GM12864 (cell line): ENCODE results near the gene EXOSC3.
"Not testable (repeated sequence)": the region's sequence is repeated elsewhere in the genome, so short reads cannot be mapped to it uniquely, and the experiment has no call there.

ENCODE experiments used
- DNase-seq: peaks from one replicate; pipeline ENCODE4 v3.0.0-alpha.2; 2011; ENCODE audit warnings: low read depth
- H3K4me3 ChIP-seq: 2 replicates; pipeline ENCODE4 v1.5.1; 2011; ENCODE audit warnings: mild to moderate bottlenecking, low read depth, low read length, control low read depth
- TF ChIP-seq, protein P1 (sequence below): IDR thresholded peaks from 2 replicates; pipeline ENCODE4 v1.5.1; 2011; ENCODE audit warnings: low read depth, mild to moderate bottlenecking, moderate library complexity, low read length, control low read depth, inconsistent platforms; ENCODE audit errors: missing control alignments

The EXOSC3 gene

GRCh38 chr9:37775216-37775919 lies 9.5 kb downstream of the EXOSC3 start:
- TF ChIP-seq, protein P1, sequence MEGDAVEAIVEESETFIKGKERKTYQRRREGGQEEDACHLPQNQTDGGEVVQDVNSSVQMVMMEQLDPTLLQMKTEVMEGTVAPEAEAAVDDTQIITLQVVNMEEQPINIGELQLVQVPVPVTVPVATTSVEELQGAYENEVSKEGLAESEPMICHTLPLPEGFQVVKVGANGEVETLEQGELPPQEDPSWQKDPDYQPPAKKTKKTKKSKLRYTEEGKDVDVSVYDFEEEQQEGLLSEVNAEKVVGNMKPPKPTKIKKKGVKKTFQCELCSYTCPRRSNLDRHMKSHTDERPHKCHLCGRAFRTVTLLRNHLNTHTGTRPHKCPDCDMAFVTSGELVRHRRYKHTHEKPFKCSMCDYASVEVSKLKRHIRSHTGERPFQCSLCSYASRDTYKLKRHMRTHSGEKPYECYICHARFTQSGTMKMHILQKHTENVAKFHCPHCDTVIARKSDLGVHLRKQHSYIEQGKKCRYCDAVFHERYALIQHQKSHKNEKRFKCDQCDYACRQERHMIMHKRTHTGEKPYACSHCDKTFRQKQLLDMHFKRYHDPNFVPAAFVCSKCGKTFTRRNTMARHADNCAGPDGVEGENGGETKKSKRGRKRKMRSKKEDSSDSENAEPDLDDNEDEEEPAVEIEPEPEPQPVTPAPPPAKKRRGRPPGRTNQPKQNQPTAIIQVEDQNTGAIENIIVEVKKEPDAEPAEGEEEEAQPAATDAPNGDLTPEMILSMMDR, result no peak
- H3K4me3 ChIP-seq, result no peak overlapping the region
- no peak for DNase-seq

DNA sequence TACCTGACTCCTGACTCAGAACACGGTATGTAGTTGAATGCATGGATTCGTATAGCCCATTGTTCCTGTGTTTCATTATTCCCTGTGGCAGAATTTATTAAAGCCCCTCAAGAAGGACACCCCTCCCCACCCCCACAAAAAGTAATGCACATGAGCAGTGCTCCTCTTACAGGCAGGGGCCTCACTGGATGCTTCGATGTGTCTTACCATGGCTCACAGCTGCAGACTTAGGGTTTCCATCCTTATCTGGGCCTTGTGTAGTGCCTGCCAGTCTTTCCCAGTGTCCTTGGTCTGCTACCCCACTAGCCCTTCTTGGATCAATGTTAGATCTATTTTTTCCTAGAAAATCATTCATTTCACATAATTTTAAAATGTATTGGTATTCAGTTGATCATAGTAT lies 14.9 kb downstream of the EXOSC3 start:
- H3K4me3 ChIP-seq, result no peak overlapping the region
- TF ChIP-seq, protein P1, result no peak

GRCh38 chr9:37769306-37769705 lies 15.6 kb downstream of the EXOSC3 start:
- no peak for DNase-seq
- TF ChIP-seq, protein P1, result no peak
- no peak overlapping the region for H3K4me3 ChIP-seq

More for the DNA sequence above, 14.9 kb downstream of the EXOSC3 start:
- no peak for DNase-seq

DNA sequence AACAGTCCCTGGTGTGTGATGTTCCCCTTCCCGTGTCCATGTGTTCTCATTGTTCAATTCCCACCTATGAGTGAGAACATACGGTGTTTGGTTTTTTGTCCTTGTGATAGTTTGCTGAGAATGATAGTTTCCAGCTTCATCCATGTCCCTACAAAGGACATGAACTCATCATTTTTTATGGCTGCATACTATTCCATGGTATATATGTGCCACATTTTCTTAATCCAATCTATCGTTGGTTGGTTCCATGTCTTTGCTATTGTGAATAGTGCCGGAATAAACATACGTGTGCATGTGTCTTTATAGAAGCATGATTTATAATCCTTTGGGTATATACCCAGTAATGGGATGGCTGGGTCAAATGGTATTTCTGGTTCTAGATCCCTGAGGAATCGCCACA lies 19.6 kb downstream of the EXOSC3 start:
- not testable (repeated sequence) for DNase-seq, H3K4me3 ChIP-seq

GRCh38 chr9:37761511-37761910 lies 23.4 kb downstream of the EXOSC3 start:
- DNase-seq, result no peak
- TF ChIP-seq, protein P1, result no peak
- H3K4me3 ChIP-seq, result no peak overlapping the region

GRCh38 chr9:37760416-37761161 lies 24.3 kb downstream of the EXOSC3 start:
- DNase-seq, result no peak
- no peak overlapping the region for H3K4me3 ChIP-seq

GRCh38 chr9:37758747-37759146 lies 26.1 kb downstream of the EXOSC3 start:
- no peak for DNase-seq
- TF ChIP-seq, protein P1, result no peak
- no peak overlapping the region for H3K4me3 ChIP-seq

More at GRCh38 chr9:37760416-37761161, 24.3 kb downstream of the EXOSC3 start:
- TF ChIP-seq, protein P1, result no peak
